ENCODE measurements around the gene PCNX3.

GRCh38 chr11:65609229-65609628 is 6.3 kb upstream of the PCNX3 start:
- TF ChIP-seq POLR2A (IDR thresholded peaks at IDR 0.05; ENCODE audit: low read length) (no peak), GATA1 (IDR thresholded peaks at IDR 0.05; ENCODE audit: low read depth, low read length) (no peak)
